Muscle layer of colon (tissue), 2 donors: ENCODE data around the gene GREM2.

Experiments
- H3K27ac ChIP-seq: one replicate; pipeline ENCODE4 v1.7.0; 2013; ENCODE audit warnings: low read depth, mild to moderate bottlenecking, low read length, moderate library complexity
- H3K27me3 ChIP-seq, 2 donors: one replicate each; pipeline ENCODE4 v1.7.0; 2013; ENCODE audit warnings: low read length in 2 of 2, mild to moderate bottlenecking in 2 of 2; ENCODE audit not compliant: insufficient read depth in 2 of 2, control insufficient read depth in 1 of 2
- H3K36me3 ChIP-seq: one replicate; pipeline ENCODE4 v1.7.0; 2013; ENCODE audit warnings: mild to moderate bottlenecking, low read length; ENCODE audit not compliant: insufficient read depth
- H3K4me1 ChIP-seq: one replicate; pipeline ENCODE4 v1.7.0; 2013; ENCODE audit warnings: mild to moderate bottlenecking, low read length; ENCODE audit not compliant: insufficient read depth
- H3K4me3 ChIP-seq, 2 donors: one replicate each; pipeline ENCODE4 v1.7.0; 2013; ENCODE audit warnings: low read length in 2 of 2, low read depth in 1 of 2, mild to moderate bottlenecking in 1 of 2, moderate library complexity in 1 of 2
- H3K9ac ChIP-seq: one replicate; pipeline ENCODE4 v1.7.0; 2013; ENCODE audit warnings: low read length
- H3K9me3 ChIP-seq: one replicate; pipeline ENCODE4 v1.7.0; 2013; ENCODE audit warnings: mild to moderate bottlenecking, low read length
- donor health status: abdominal sarcoma.
- donor health status: Adenocarcinoma of cecum.

The GREM2 gene

GRCh38 chr1:240611619-240612480 is at the start of gene GREM2:
Gene GREM2 (minus strand): TSS chr1:240612155. CDS start chr1:240493475, 118,680 bp downstream.
- Histone ChIP-seq H3K27ac (peak within 1 kb of the TSS; percentile 89), H3K36me3 (no peaks in the 10 kb centered on the region), H3K4me3 (peak within 1 kb of the TSS; percentile 73 to 86), H3K9me3 (no peaks in the 10 kb centered on the region), H3K4me1 (no peaks in the 10 kb centered on the region), H3K27me3 (no peaks in the 10 kb centered on the region), H3K9ac (peak within 1 kb of the TSS; percentile 73)

GRCh38 chr1:240658312-240658960 is 46.5 kb upstream of the GREM2 start:
- Histone ChIP-seq H3K9ac (no peak overlapping the region), H3K4me1 (no peaks in the 10 kb centered on the region), H3K36me3 (no peaks in the 10 kb centered on the region), H3K4me3 (no peak overlapping the region), H3K27ac (no peak overlapping the region), H3K9me3 (no peaks in the 10 kb centered on the region), H3K27me3 (no peaks in the 10 kb centered on the region)

GRCh38 chr1:240656531-240656930 is 44.6 kb upstream of the GREM2 start:
- Histone ChIP-seq H3K9ac (no peak overlapping the region), H3K36me3 (no peaks in the 10 kb centered on the region), H3K27ac (no peak overlapping the region), H3K4me1 (no peaks in the 10 kb centered on the region), H3K9me3 (no peaks in the 10 kb centered on the region), H3K27me3 (no peaks in the 10 kb centered on the region), H3K4me3 (no peak overlapping the region)

- Histone ChIP-seq H3K4me3 (no peak overlapping the region), H3K27me3 (no peaks in the 10 kb centered on the region), H3K9me3 (no peaks in the 10 kb centered on the region), H3K4me1 (no peaks in the 10 kb centered on the region), H3K9ac (no peak overlapping the region), H3K36me3 (no peaks in the 10 kb centered on the region), H3K27ac (no peak overlapping the region)
These were observed 41.0 kb upstream of the GREM2 start for GRCh38 chr1:240652961-240653409.

- H3K4me3 ChIP-seq: no peak overlapping the region
- no peak overlapping the region for H3K9ac ChIP-seq
- H3K9me3 ChIP-seq: no peaks in the 10 kb centered on the region
- H3K27ac ChIP-seq: no peak overlapping the region
- H3K4me1 ChIP-seq: no peaks in the 10 kb centered on the region
- H3K27me3 ChIP-seq: no peaks in the 10 kb centered on the region
- no peaks in the 10 kb centered on the region for H3K36me3 ChIP-seq
These were observed 40.6 kb upstream of the GREM2 start for GRCh38 chr1:240652549-240652948.

GRCh38 chr1:240650877-240651276 is 38.9 kb upstream of the GREM2 start:
- Histone ChIP-seq H3K9me3 (no peaks in the 10 kb centered on the region), H3K9ac (no peak overlapping the region), H3K27ac (no peak overlapping the region), H3K36me3 (no peaks in the 10 kb centered on the region), H3K4me3 (no peak overlapping the region), H3K27me3 (no peaks in the 10 kb centered on the region), H3K4me1 (no peaks in the 10 kb centered on the region)

GRCh38 chr1:240649733-240650721 is 38.1 kb upstream of the GREM2 start:
- Histone ChIP-seq H3K27ac (no peak overlapping the region), H3K4me1 (no peaks in the 10 kb centered on the region), H3K4me3 (no peak overlapping the region), H3K36me3 (no peaks in the 10 kb centered on the region), H3K27me3 (no peaks in the 10 kb centered on the region), H3K9me3 (no peaks in the 10 kb centered on the region), H3K9ac (no peak overlapping the region)

GRCh38 chr1:240646571-240647240 is 34.8 kb upstream of the GREM2 start:
- Histone ChIP-seq H3K36me3 (no peaks in the 10 kb centered on the region), H3K27ac (no peak overlapping the region), H3K9ac (no peak overlapping the region), H3K27me3 (no peaks in the 10 kb centered on the region), H3K4me1 (no peaks in the 10 kb centered on the region), H3K9me3 (no peaks in the 10 kb centered on the region), H3K4me3 (no peak overlapping the region)

- Histone ChIP-seq H3K4me1 (no peaks in the 10 kb centered on the region), H3K4me3 (no peak overlapping the region), H3K9me3 (no peaks in the 10 kb centered on the region), H3K36me3 (no peaks in the 10 kb centered on the region), H3K9ac (no peak overlapping the region), H3K27ac (no peak overlapping the region), H3K27me3 (no peaks in the 10 kb centered on the region)
These were observed 32.8 kb upstream of the GREM2 start for GRCh38 chr1:240644732-240645131.

GRCh38 chr1:240635466-240636256 is 23.7 kb upstream of the GREM2 start:
- Histone ChIP-seq H3K27ac (no peak overlapping the region), H3K9ac (no peak overlapping the region), H3K36me3 (no peaks in the 10 kb centered on the region), H3K4me1 (no peaks in the 10 kb centered on the region), H3K27me3 (no peaks in the 10 kb centered on the region), H3K4me3 (no peak overlapping the region), H3K9me3 (no peaks in the 10 kb centered on the region)
